Smooth muscle cell (in vitro differentiated cells): Measurements from ENCODE around the gene UACA. TPM values are rescaled to one million over a fixed set of nuclear protein-coding genes. Genes with fewer than 3 reads are reported as not detected.

Source experiments
- DNase-seq: peaks from one replicate; lab custom pipeline; 2025; ENCODE audit not compliant: unreplicated experiment; lab: John Stamatoyannopoulos, UW
- H2AFZ ChIP-seq: fragments of 200-600 bp; sonication (generic); 2 replicates; pipeline ENCODE4 v1.6.0; 2016; ENCODE audit warnings: antibody characterized with exemption, low read depth, mild to moderate bottlenecking
- H3F3A ChIP-seq: fragments of 200-600 bp; sonication (generic); 2 replicates; pipeline ENCODE4 v1.6.0; 2017; ENCODE audit warnings: antibody characterized with exemption, low read depth
- H3K27ac ChIP-seq: fragments of 200-600 bp; sonication (generic); 2 replicates; pipeline ENCODE4 v1.5.1; 2016; ENCODE audit warnings: low read depth, mild to moderate bottlenecking
- H3K27me3 ChIP-seq: fragments of 200-600 bp; sonication (generic); 2 replicates; pipeline ENCODE4 v1.6.1; 2016; ENCODE audit warnings: low read depth, mild to moderate bottlenecking
- H3K36me3 ChIP-seq: fragments of 200-600 bp; sonication (generic); 2 replicates; pipeline ENCODE4 v1.5.1; 2016; ENCODE audit warnings: low read depth
- H3K4me1 ChIP-seq: fragments of 200-600 bp; sonication (generic); 2 replicates; pipeline ENCODE4 v1.5.1; 2016; ENCODE audit warnings: low read depth
- H3K4me2 ChIP-seq: fragments of 200-600 bp; sonication (generic); 2 replicates; pipeline ENCODE4 v1.6.0; 2016; ENCODE audit warnings: mild to moderate bottlenecking
- H3K4me3 ChIP-seq: fragments of 200-600 bp; sonication (generic); 2 replicates; pipeline ENCODE4 v1.5.1; 2016; ENCODE audit warnings: mild to moderate bottlenecking
- H3K79me2 ChIP-seq: fragments of 200-600 bp; sonication (generic); 2 replicates; pipeline ENCODE4 v1.6.0; 2016; ENCODE audit warnings: low read depth, mild to moderate bottlenecking
- H3K9ac ChIP-seq: fragments of 200-600 bp; sonication (generic); 2 replicates; pipeline ENCODE4 v1.6.0; 2016; ENCODE audit warnings: low read depth
- H3K9me3 ChIP-seq: fragments of 200-600 bp; sonication (generic); replicated peaks from 2 replicates; pipeline ENCODE4 v1.5.1; 2016; ENCODE audit warnings: low read depth
- H4K20me1 ChIP-seq: fragments of 200-600 bp; sonication (generic); 2 replicates; pipeline ENCODE4 v1.6.0; 2016; ENCODE audit warnings: low read depth
- CTCF ChIP-seq: fragments of 200-600 bp; sonication (generic); IDR thresholded peaks from 2 replicates; pipeline ENCODE4 v1.5.1; 2017; ENCODE audit warnings: borderline replicate concordance, mild to moderate bottlenecking, antibody characterized with exemption; ENCODE audit not compliant: insufficient read depth, poor library complexity, severe bottlenecking
- WGBS: methylation state at CpG from one replicate; pipeline ENCODE4 v1.1.7; 2016; ENCODE audit warnings: low lambda C conversion rate; 5-methylcytosine and 5-hydroxymethylcytosine counted together
- polyA plus RNA-seq: library from polyadenylated mRNA; unstranded; fragments of >200 nt; fragmentation: Nextera tagmentation; extraction: Ambion mirVana; gene quantifications from 2 replicates; pipeline ENCODE4 v1.2.1, GENCODE V29; 2016
- total RNA-seq: library from RNA; depleted of rRNA; stranded (reverse); fragments of >200 nt; gene quantifications from 2 replicates; pipeline ENCODE4 v1.2.3, GENCODE V29; 2014

The UACA gene
- total and polyA plus RNA-seq, 2 experiments from 2014 or later: 109 to 153 TPM

GRCh38 chr15:70762469-70763119, 764 bp downstream of the UACA start:
- peak overlapping the region; percentile 88 for H3K9ac ChIP-seq
- peak overlapping the region; percentile 59 for H2AFZ ChIP-seq
- H3K4me2 ChIP-seq: peak overlapping the region; percentile 93
- H3K27me3 ChIP-seq: no peaks in the 10 kb centered on the region
- no peaks in the 10 kb centered on the region for H3K9me3 ChIP-seq
- H3K27ac ChIP-seq: peak overlapping the region; percentile 88
- peak; percentile 35 for DNase-seq
- WGBS: under 1% methylated on average over 41 of the region's 45 CpGs
- peak overlapping the region; percentile 93 for H3K4me3 ChIP-seq
- H4K20me1 ChIP-seq: peaks cover 50% of the 10 kb centered on the region
- no peaks in the 10 kb centered on the region for H3K36me3 ChIP-seq
- no peak for TF ChIP-seq CTCF
- peaks cover 38% of the 10 kb centered on the region for H3K4me1 ChIP-seq
- H3F3A ChIP-seq: peaks cover 23% of the 10 kb centered on the region
- H3K79me2 ChIP-seq: peaks cover 58% of the 10 kb centered on the region

- no peak for DNase-seq
- Histone ChIP-seq H3K27me3 (no peaks in the 10 kb centered on the region), H3K4me2 (peak overlapping the region; percentile 93), H3K9ac (peak overlapping the region; percentile 88), H3F3A (peaks cover 23% of the 10 kb centered on the region), H4K20me1 (peaks cover 56% of the 10 kb centered on the region), H3K27ac (peak overlapping the region; percentile 88), H2AFZ (peak overlapping the region; percentile 8), H3K9me3 (no peaks in the 10 kb centered on the region), H3K4me3 (peak overlapping the region; percentile 93), H3K79me2 (peaks cover 64% of the 10 kb centered on the region), H3K4me1 (peaks cover 36% of the 10 kb centered on the region), H3K36me3 (no peaks in the 10 kb centered on the region)
- WGBS: 16% methylated on average over 7 of the region's 7 CpGs
- TF ChIP-seq CTCF: no peak
Measured at GRCh38 chr15:70761931-70762468, 1.4 kb downstream of the UACA start.

GRCh38 chr15:70761046-70761445, 2.3 kb downstream of the UACA start:
- 28% methylated on average over 2 of the region's 2 CpGs for WGBS
- H3K36me3 ChIP-seq: no peaks in the 10 kb centered on the region
- H3K27ac ChIP-seq: peak overlapping the region; percentile 88
- peaks cover 65% of the 10 kb centered on the region for H4K20me1 ChIP-seq
- H3K4me2 ChIP-seq: peak overlapping the region; percentile 93
- peaks cover 34% of the 10 kb centered on the region for H3K4me1 ChIP-seq
- peak overlapping the region; percentile 93 for H3K4me3 ChIP-seq
- no peak for TF ChIP-seq CTCF
- no peaks in the 10 kb centered on the region for H3K9me3 ChIP-seq
- peak overlapping the region; percentile 88 for H3K9ac ChIP-seq
- H2AFZ ChIP-seq: no peak overlapping the region
- H3K79me2 ChIP-seq: peaks cover 73% of the 10 kb centered on the region
- H3K27me3 ChIP-seq: no peaks in the 10 kb centered on the region
- H3F3A ChIP-seq: peaks cover 19% of the 10 kb centered on the region
- no peak for DNase-seq
